DMS114 treated with DMSO at 0.1 percent for 48 hours (cell line): ENCODE data around the gene PSMC3IP.

Source experiments
- DNase-seq: peaks from one replicate; lab custom pipeline; 2025; ENCODE audit not compliant: unreplicated experiment; lab: John Stamatoyannopoulos, UW

Gene PSMC3IP

GRCh38 chr17:42586514-42587230 is 9.1 kb upstream of the PSMC3IP start:
- DNase-seq: no peak

- no peak for DNase-seq
These were observed 7.8 kb upstream of the PSMC3IP start for GRCh38 chr17:42585353-42585752.

- no peak for DNase-seq
These were observed 7.4 kb upstream of the PSMC3IP start for GRCh38 chr17:42584880-42585279.

GRCh38 chr17:42581744-42582270 is 4.3 kb upstream of the PSMC3IP start:
- DNase-seq: no peak

- no peak for DNase-seq
These were observed 2.4 kb upstream of the PSMC3IP start for GRCh38 chr17:42579794-42580551.

GRCh38 chr17:42578282-42578869 is 847 bp upstream of the PSMC3IP start:
- peak; percentile 70 for DNase-seq

GRCh38 chr17:42577140-42577531 is 393 bp downstream of the PSMC3IP start:
- no peak for DNase-seq

- DNase-seq: no peak
These were observed 3.1 kb downstream of the PSMC3IP start for GRCh38 chr17:42574463-42574862.

- no peak for DNase-seq
These were observed 4.4 kb downstream of the PSMC3IP start for GRCh38 chr17:42573095-42573494.

GRCh38 chr17:42571435-42572225 is 5.9 kb downstream of the PSMC3IP start:
- DNase-seq: no peak

- DNase-seq: no peak
These were observed 9.0 kb downstream of the PSMC3IP start for GRCh38 chr17:42568341-42569111.

- DNase-seq: peak; percentile 64
These were observed 10.5 kb downstream of the PSMC3IP start, which contains the start of gene MLX for GRCh38 chr17:42566883-42567573. Gene MLX (plus strand): TSS chr17:42567100. CDS start chr17:42567125, 25 bp downstream.

GRCh38 chr17:42566215-42566882 is 11.2 kb downstream of the PSMC3IP start:
- DNase-seq: no peak

GRCh38 chr17:42565523-42566214 is 11.9 kb downstream of the PSMC3IP start:
- no peak for DNase-seq

GRCh38 chr17:42564815-42565522 is 12.6 kb downstream of the PSMC3IP start:
- no peak for DNase-seq

- DNase-seq: no peak
These were observed 13.6 kb downstream of the PSMC3IP start for GRCh38 chr17:42563950-42564349.

GRCh38 chr17:42563543-42563942 is 14.0 kb downstream of the PSMC3IP start:
- DNase-seq: no peak

- no peak for DNase-seq
These were observed 14.4 kb downstream of the PSMC3IP start for GRCh38 chr17:42563143-42563509.
